Measurements from ENCODE around the gene ZNF366. TPM values are rescaled to one million over a fixed set of nuclear protein-coding genes. Genes with fewer than 3 reads are reported as not detected.

Gene ZNF366
- total RNA-seq, 1 donor from 2014 or later, result 13.6 TPM

DNA sequence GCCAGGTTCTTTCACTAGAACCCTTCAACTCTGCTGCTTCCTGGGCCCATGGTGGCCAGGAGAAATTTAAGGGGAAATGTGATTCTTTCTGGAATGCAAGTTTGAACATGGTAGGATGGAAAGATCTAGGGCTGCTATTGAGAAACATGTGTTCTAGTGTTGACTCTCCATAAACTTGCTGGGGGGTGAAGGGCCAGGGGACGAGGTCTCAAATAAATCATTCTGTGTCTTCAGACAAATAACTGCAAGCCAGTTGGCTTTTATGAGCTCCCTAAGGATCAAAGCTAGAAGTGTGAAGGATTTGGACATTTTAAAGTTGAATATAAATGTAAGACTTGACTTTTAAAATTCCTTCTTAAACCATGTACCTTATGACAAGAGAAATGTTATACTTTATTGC, 78.5 kb downstream of the ZNF366 start:
- Histone ChIP-seq H3K27me3 (ENCODE audit: low read depth) (no peaks in the 10 kb centered on the region), H3K27ac (no peak overlapping the region), H3K4me1 (peaks cover 15% of the 10 kb centered on the region), H3K36me3 (no peaks in the 10 kb centered on the region), H3K4me3 (no peak overlapping the region), H3K9me3 (no peaks in the 10 kb centered on the region)
- intact Hi-C loops (cut with DNase I), result no loop called here
- TF ChIP-seq, protein P1, sequence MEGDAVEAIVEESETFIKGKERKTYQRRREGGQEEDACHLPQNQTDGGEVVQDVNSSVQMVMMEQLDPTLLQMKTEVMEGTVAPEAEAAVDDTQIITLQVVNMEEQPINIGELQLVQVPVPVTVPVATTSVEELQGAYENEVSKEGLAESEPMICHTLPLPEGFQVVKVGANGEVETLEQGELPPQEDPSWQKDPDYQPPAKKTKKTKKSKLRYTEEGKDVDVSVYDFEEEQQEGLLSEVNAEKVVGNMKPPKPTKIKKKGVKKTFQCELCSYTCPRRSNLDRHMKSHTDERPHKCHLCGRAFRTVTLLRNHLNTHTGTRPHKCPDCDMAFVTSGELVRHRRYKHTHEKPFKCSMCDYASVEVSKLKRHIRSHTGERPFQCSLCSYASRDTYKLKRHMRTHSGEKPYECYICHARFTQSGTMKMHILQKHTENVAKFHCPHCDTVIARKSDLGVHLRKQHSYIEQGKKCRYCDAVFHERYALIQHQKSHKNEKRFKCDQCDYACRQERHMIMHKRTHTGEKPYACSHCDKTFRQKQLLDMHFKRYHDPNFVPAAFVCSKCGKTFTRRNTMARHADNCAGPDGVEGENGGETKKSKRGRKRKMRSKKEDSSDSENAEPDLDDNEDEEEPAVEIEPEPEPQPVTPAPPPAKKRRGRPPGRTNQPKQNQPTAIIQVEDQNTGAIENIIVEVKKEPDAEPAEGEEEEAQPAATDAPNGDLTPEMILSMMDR (IDR thresholded peaks at IDR 0.05), result no peak
- ATAC-seq (no peak), DNase-seq (no peak)

DNA sequence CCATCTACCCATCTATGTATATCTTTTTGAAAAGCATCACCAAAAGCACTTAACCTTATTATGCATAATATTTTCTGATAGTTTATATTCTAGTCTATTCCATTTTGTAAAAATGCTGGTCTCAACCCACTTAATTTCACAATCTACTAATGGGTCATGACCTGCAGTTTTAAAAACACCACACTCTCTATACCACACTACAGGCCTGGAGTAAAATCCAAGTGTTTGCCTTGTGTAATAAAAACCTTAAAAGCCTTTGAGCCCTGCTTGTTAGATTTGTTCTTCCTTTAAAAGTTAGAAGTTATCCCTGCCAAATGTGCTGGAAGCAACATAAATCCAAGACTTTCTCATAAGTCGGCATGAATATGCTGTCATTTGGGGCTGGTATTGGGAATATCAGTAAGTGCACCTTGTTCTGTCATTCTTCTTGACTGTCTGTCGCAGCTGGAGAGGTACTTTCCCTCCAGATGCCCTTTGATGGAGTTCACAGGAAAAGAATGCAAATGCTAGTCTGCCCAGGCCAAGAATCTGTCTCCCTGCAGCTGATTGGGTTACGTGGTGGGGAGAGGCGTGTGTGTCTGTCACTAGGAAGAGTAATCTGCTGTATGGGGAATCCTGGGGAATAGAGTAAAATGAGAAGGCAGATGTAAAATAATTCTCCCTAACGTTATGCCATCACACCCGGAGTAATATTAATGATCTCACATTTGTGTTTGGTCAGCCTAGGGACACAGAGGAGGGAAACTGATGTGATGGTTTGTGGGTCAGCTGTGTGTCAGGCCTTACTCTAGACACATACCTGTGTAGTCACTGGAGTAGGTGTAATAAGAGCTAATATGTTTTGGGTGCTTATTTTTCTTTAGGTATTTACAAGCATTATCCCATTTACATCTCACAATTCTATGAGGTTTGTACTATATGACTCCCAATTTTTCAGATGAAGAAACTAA, 79.4 kb downstream of the ZNF366 start:
- no peak for DNase-seq
- Histone ChIP-seq H3K9me3 (no peaks in the 10 kb centered on the region), H3K4me1 (peaks cover 12% of the 10 kb centered on the region), H3K36me3 (no peaks in the 10 kb centered on the region), H3K4me3 (no peak overlapping the region), H3K27ac (no peak overlapping the region), H3K27me3 (ENCODE audit: low read depth) (no peaks in the 10 kb centered on the region)
- intact Hi-C loops (cut with DNase I), result no loop called here
- TF ChIP-seq, protein P1 (IDR thresholded peaks at IDR 0.05), result no peak
- peak; percentile 63 to 65 for ATAC-seq

DNA sequence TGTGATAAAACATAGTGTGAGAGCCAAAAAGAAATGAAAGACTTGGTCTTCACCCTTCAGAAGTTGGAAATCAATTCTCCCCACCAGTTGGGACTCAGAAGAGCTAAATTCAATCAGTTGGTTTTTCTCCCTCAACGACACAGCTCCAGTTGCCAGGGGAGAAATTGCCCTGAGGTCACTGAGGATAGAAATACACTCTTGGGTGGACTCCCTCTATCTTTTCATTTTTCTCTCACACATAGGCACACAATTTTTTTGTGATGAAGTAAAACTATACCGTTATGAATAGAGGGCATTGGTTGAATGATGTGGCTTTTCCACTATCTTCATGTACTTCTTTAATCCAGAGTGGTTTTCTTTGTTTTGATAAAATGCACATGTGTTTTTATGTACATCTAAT, 80.2 kb downstream of the ZNF366 start:
- ATAC-seq, result no peak
- H3K27ac ChIP-seq, result no peak overlapping the region

DNA sequence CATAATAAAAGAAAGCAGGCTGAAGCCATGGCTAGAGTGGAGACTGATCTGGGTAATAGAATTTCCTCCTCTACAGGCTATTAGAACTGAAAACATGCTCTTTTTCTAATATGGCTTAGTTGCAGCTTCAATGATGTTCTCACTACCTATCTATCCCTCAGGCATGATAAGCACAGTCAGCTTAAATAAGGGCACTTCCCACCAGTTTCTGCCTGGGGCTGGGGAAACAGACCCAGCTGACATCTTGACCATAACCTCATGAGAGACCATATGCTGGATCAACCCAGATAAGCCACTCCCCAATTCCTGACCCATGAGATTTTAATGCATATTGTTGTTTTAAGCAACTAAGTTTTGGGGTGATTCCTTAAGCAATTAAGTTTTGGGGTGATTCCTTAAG, 81.2 kb downstream of the ZNF366 start:
- Histone ChIP-seq H3K9me3 (no peaks in the 10 kb centered on the region), H3K27me3 (ENCODE audit: low read depth) (no peaks in the 10 kb centered on the region), H3K36me3 (no peaks in the 10 kb centered on the region), H3K4me3 (no peak overlapping the region), H3K4me1 (peaks cover 12% of the 10 kb centered on the region), H3K27ac (no peak overlapping the region)
- intact Hi-C loops (cut with DNase I), result no loop called here
- DNase-seq, result no peak
- ATAC-seq, result no peak
- TF ChIP-seq, protein P1 (IDR thresholded peaks at IDR 0.05), result no peak

More for the DNA sequence above, 80.2 kb downstream of the ZNF366 start:
- TF ChIP-seq, protein P1 (IDR thresholded peaks at IDR 0.05), result no peak
- no peaks in the 10 kb centered on the region for H3K36me3 ChIP-seq
- no peak for DNase-seq
- no peaks in the 10 kb centered on the region for H3K9me3 ChIP-seq
- intact Hi-C loops (cut with DNase I), result no loop called here
- H3K4me1 ChIP-seq, result peaks cover 12% of the 10 kb centered on the region
- H3K4me3 ChIP-seq, result no peak overlapping the region
- H3K27me3 ChIP-seq (ENCODE audit: low read depth), result no peaks in the 10 kb centered on the region

DNA sequence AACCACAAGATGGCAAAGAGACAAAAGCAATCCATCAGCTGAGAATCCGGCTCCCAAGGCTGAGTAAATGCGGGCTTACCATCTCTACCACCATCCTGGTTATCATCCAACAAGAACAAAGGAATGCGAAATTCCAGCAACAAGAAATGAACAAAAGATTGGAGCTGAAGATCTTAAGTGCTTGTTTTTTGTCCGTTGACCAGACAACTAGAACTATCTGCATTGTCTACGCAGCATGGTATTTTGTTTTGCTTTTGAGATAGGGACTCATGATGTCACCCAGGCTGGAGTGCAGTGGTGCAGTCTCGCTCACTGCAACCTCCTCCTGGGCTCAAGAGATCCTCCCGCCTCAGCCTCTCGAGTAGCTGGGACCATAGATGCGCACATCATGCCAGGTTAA, 88.9 kb downstream of the ZNF366 start:
- intact Hi-C loops (cut with DNase I), result no loop called here

More for the DNA sequence above, 88.9 kb downstream of the ZNF366 start:
- H3K9me3 ChIP-seq, result no peaks in the 10 kb centered on the region
- H3K4me3 ChIP-seq, result no peak overlapping the region
- H3K4me1 ChIP-seq, result no peaks in the 10 kb centered on the region
- no peak overlapping the region for H3K27ac ChIP-seq
- ATAC-seq, result no peak
- H3K36me3 ChIP-seq, result no peaks in the 10 kb centered on the region
- no peaks in the 10 kb centered on the region for H3K27me3 ChIP-seq (ENCODE audit: low read depth)
- TF ChIP-seq, protein P1 (IDR thresholded peaks at IDR 0.05), result no peak
- no peak for DNase-seq
